Lung (tissue), 16 donors: ENCODE data around the gene SDC4. TPM values are rescaled to one million over a fixed set of nuclear protein-coding genes. Genes with fewer than 3 reads are reported as not detected.

Experiments
- ATAC-seq: fragments of 200-7000 bp; cut with Tn5 transposase; one replicate; pipeline ENCODE4 v1.9.1; 2020; ENCODE audit warnings: moderate number of reproducible peaks; ENCODE audit not compliant: insufficient read depth, low FRiP score
- DNase-seq, 3 donors: peaks; one replicate each; pipeline ENCODE4 v3.0.0-alpha.2; 2013 to 2017
- H3K27ac ChIP-seq, 2 donors: one replicate each; pipeline ENCODE4 v1.5.1; 2013; ENCODE audit warnings: mild to moderate bottlenecking in 2 of 2, moderate library complexity in 2 of 2, control low read depth in 1 of 2, inconsistent platforms in 1 of 2, low read depth in 1 of 2, low read length in 1 of 2
- H3K27me3 ChIP-seq, 3 donors: one replicate each; pipeline ENCODE4 v1.5.1; 2013; ENCODE audit warnings: low read length in 2 of 3; ENCODE audit not compliant: control insufficient read depth in 3 of 3, insufficient read depth in 3 of 3
- H3K36me3 ChIP-seq, 4 donors: one replicate each; pipeline ENCODE4 v1.5.1; 2013; ENCODE audit warnings: low read length in 4 of 4, mild to moderate bottlenecking in 1 of 4, moderate library complexity in 1 of 4; ENCODE audit not compliant: control insufficient read depth in 4 of 4, insufficient read depth in 4 of 4
- H3K4me1 ChIP-seq, 5 donors: one replicate each; pipeline ENCODE4 v1.5.1; 2013; ENCODE audit warnings: low read length in 5 of 5, mild to moderate bottlenecking in 2 of 5, moderate library complexity in 1 of 5; ENCODE audit not compliant: control insufficient read depth in 5 of 5, insufficient read depth in 5 of 5
- H3K4me3 ChIP-seq: one replicate; pipeline ENCODE4 v1.5.1; 2013; ENCODE audit warnings: mild to moderate bottlenecking, control low read depth, moderate library complexity
- H3K9ac ChIP-seq, 2 donors: one replicate each; pipeline ENCODE4 v1.5.1; 2013; ENCODE audit warnings: low read length in 2 of 2, control low read depth in 1 of 2; ENCODE audit not compliant: insufficient read depth in 1 of 2
- H3K9me3 ChIP-seq, 4 donors: one replicate each; pipeline ENCODE4 v1.5.1; 2013; ENCODE audit warnings: low read length in 3 of 4, mild to moderate bottlenecking in 1 of 4, moderate library complexity in 1 of 4; ENCODE audit not compliant: control insufficient read depth in 4 of 4, insufficient read depth in 3 of 4
- CTCF ChIP-seq: IDR thresholded peaks from 2 replicates; pipeline ENCODE4 v1.5.1; 2012; ENCODE audit warnings: mild to moderate bottlenecking; ENCODE audit errors: control extremely low read depth, extremely low read depth
- WGBS, 2 donors: extraction: QIAGEN DNeasy Blood & Tissue Kit; methylation state at CpG; one replicate each; pipeline ENCODE4 v1.1.7; 2013; 5-methylcytosine and 5-hydroxymethylcytosine counted together
- long read RNA-seq, 5 donors: transcript quantifications; one replicate each; lab custom pipeline, GENCODE V29; 2026
- polyA plus RNA-seq, 2 donors: library from polyadenylated mRNA; stranded (reverse); fragments of 200-250 nt; gene quantifications; one replicate each; pipeline ENCODE4 v1.2.1, GENCODE V29; 2013
- total RNA-seq, 2 donors: library from RNA; depleted of rRNA in 1 of 2; stranded (reverse); fragments of >200 nt in 1 of 2; gene quantifications; one replicate each; pipeline ENCODE4 v1.2.1, GENCODE V29; 2014 to 2021
- donor health status: control.
- donor health status: control.
- donor health status: Bipolar disorder and iron deficiency.
- donor health status: healthy.
- donor health status: DM: yes; HTN: yes; CAD: no.

Gene SDC4
- total RNA-seq (100 to 1,000 TPM; 250 to 313 TPM), polyA plus RNA-seq (100 to 1,000 TPM; 239 to 258 TPM)
- long read RNA-seq, donor 1, transcript SDC4-201 (5 exons, 2,613 nt) = major isoform, 67 of 77 reads
- long read RNA-seq, donor 1, partial matches to known transcripts = 10 of 77 reads
- long read RNA-seq, donor 1, other reads (novel, unspliced or antisense) = 0 of 77 reads
- long read RNA-seq, donor 2, transcript SDC4-201 (5 exons, 2,613 nt) = major isoform, 25 of 25 reads
- long read RNA-seq, donor 2, partial matches to known transcripts = 0 of 25 reads
- long read RNA-seq, donor 2, other reads (novel, unspliced or antisense) = 0 of 25 reads
- long read RNA-seq, donor 3, transcript SDC4-201 (5 exons, 2,613 nt) = major isoform, 42 of 42 reads
- long read RNA-seq, donor 3, partial matches to known transcripts = 0 of 42 reads
- long read RNA-seq, donor 3, other reads (novel, unspliced or antisense) = 0 of 42 reads
- long read RNA-seq, donor 4, transcript SDC4-201 (5 exons, 2,613 nt) = major isoform, 9 of 9 reads
- long read RNA-seq, donor 4, partial matches to known transcripts = 0 of 9 reads
- long read RNA-seq, donor 4, other reads (novel, unspliced or antisense) = 0 of 9 reads
- long read RNA-seq, donor 5, transcript SDC4-201 (5 exons, 2,613 nt) = major isoform, 64 of 71 reads
- long read RNA-seq, donor 5, partial matches to known transcripts = 7 of 71 reads
- long read RNA-seq, donor 5, other reads (novel, unspliced or antisense) = 0 of 71 reads

- H3K4me1 ChIP-seq = peaks cover 0 to 22% (median 8%) of the 10 kb centered on the region in 5 donors
- TF ChIP-seq CTCF = no peak
- peak; percentile 50 to 72 (median 69) for DNase-seq
- H3K36me3 ChIP-seq = no peaks in the 10 kb centered on the region
- WGBS, 2 donors = 2% methylated on average over 54 to 77 of the region's 77 CpGs
- H3K9ac ChIP-seq = peak within 1 kb of the TSS; percentile 70
- no peaks in the 10 kb centered on the region for H3K27me3 ChIP-seq
- peak within 1 kb of the TSS; percentile 86 for H3K4me3 ChIP-seq
- peak within 1 kb of the TSS; percentile 89 to 96 for H3K27ac ChIP-seq
- ATAC-seq = peak; percentile 77
- no peaks in the 10 kb centered on the region for H3K9me3 ChIP-seq
Observed at GRCh38 chr20:45347936-45348778, at the start of gene SDC4. Gene SDC4, minus strand, starts transcription at chr20:45348424. Its CDS starts 40 bp downstream, at chr20:45348384.

GRCh38 chr20:45395114-45395415 is 46.8 kb upstream of the SDC4 start:
- no peaks in the 10 kb centered on the region for H3K9me3 ChIP-seq
- 93 to 94% methylated on average over 7 of the region's 7 CpGs for WGBS, 2 donors
- H3K27me3 ChIP-seq = no peaks in the 10 kb centered on the region
- H3K27ac ChIP-seq = no peak overlapping the region
- no peaks in the 10 kb centered on the region for H3K36me3 ChIP-seq
- H3K4me3 ChIP-seq = no peak overlapping the region
- ATAC-seq (no peak), DNase-seq (no peak)
- H3K4me1 ChIP-seq = no peaks in the 10 kb centered on the region
- no peak overlapping the region for H3K9ac ChIP-seq
- no peak for TF ChIP-seq CTCF

GRCh38 chr20:45394221-45395113 is 46.2 kb upstream of the SDC4 start:
- no peak for ATAC-seq
- H3K27ac ChIP-seq = no peak overlapping the region
- no peak for TF ChIP-seq CTCF
- no peak for DNase-seq
- 84 to 89% methylated on average over 21 of the region's 21 CpGs for WGBS, 2 donors
- H3K9me3 ChIP-seq = no peaks in the 10 kb centered on the region
- no peak overlapping the region for H3K9ac ChIP-seq
- H3K4me1 ChIP-seq = no peaks in the 10 kb centered on the region
- H3K27me3 ChIP-seq = no peaks in the 10 kb centered on the region
- no peak overlapping the region for H3K4me3 ChIP-seq
- H3K36me3 ChIP-seq = no peaks in the 10 kb centered on the region
